ENCODE data around the gene ATP2A3. TPM values are rescaled to one million over a fixed set of nuclear protein-coding genes. Genes with fewer than 3 reads are reported as not detected.

The ATP2A3 gene
- total RNA-seq, 1 experiment from 2014 or later, result 0.04 TPM

DNA sequence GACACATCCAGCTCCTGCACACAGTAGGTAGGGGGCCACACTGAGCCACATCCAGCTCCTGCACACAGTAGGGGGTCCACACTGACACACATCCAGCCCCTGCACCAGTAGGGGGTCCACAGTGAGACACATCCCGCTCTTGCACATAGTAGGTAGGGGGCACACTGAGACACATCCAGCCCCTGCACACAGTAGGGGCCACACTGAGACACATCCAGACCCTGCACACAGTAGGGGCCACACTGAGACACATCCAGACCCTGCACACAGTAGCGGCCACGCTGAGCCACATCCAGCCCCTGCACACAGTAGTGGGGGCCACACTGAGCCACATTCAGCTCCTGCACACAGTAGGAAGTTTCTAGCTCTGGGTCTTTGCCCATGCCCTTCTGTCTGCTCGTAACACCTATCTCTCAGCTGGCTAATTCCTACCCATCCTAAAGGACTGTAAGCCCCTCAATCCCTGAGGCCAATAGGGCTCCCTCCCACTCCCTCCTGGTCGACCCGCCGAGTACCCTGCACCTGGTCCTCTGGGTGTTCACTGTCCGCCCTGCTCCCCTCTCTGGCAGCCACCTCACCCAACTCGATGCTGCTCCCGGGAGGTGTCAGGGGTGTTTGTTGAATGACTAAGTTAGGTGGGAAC is 9.4 kb upstream of the ATP2A3 start:
- DNase-seq (ENCODE audit: low spot score), result no peak

- no peak for DNase-seq (ENCODE audit: low spot score)
These were observed 8.7 kb upstream of the ATP2A3 start for GRCh38 chr17:3972931-3973330.

DNA sequence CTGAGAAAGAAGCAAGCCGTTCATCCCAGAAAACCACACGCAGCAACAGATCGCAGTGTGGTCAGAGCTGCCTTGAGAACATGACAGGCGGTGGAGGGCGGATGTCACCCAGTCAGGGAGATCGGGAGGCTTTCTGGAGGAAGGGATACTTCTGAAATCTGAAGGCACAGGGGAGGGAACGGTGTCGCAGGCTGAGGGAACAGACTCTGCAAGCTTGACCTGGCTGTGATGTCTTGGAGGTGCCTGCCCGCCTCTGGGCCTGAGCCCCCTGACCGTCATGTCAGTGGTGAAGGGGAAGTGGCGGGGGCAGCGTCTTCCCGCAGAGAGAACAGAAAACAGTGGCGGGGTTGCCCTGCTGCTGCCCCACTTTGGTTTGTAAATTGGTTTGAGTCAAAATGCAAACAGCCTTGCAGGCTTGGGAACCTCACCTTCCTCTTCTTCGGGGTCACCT is 8.1 kb upstream of the ATP2A3 start:
- no peak for DNase-seq (ENCODE audit: low spot score)

DNA sequence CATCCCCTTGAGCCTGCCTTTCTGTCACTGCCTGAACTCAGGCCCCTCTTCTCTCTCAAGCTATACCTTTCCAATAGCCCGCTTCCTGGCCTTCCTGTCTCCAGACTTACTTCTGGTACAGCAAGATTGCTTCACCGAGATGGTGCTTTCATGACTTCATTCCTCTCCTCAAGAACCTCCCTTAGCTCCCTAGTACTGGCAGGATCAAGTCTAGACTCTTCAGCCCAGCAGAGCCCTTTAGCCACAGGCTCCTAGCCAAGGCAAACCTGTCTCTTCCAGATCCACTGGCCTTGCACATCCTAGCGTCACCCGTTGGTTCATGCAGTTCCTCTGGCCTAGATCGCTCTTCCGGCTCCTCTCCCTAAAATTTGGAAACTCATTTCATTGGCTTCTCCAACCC is 6.4 kb upstream of the ATP2A3 start:
- DNase-seq (ENCODE audit: low spot score), result no peak

DNA sequence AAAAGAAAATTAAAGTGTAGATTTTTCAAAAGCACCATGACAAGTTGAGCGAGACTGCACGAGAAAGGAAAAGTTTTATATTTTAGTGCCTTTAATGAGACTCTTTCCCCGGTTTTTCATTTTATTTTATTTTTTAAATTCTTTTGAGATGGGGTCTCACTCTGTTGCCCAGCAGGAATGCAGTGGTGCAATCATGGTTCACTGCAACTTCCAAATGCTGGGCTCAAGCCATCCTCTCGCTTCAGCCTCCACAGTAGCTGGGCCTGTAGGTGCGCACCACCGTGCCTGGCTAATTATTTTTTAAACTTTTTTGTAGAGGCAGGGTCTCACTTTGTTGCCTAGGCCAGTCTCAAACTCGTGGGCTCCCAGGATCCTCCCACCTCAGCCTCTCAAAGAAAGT is 5.7 kb upstream of the ATP2A3 start:
- no peak for DNase-seq (ENCODE audit: low spot score)

- DNase-seq (ENCODE audit: low spot score), result no peak
These were observed 4.8 kb upstream of the ATP2A3 start for GRCh38 chr17:3968886-3969524.

DNA sequence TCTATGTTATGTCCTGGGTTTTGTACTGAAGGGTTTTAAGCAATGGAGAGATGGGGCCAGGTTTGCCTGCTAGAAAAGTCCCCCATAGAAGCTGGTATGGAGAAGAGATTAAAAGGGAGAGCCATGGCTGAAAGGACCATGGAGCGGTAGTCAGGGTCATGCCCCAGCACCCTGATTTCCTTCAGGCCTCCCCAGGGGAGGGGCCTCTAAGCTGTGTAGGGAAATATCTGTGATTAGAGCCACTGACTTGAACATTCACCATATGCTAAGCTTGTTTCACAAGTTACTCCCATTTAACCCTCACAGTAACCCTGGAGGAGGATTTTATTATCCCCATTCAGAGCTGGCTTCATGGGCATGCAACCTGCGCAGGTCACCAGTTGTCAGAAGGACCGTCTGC is 3.8 kb upstream of the ATP2A3 start:
- no peak for DNase-seq (ENCODE audit: low spot score)

- no peak for DNase-seq (ENCODE audit: low spot score)
These were observed 2.6 kb upstream of the ATP2A3 start for GRCh38 chr17:3966720-3967363.

DNA sequence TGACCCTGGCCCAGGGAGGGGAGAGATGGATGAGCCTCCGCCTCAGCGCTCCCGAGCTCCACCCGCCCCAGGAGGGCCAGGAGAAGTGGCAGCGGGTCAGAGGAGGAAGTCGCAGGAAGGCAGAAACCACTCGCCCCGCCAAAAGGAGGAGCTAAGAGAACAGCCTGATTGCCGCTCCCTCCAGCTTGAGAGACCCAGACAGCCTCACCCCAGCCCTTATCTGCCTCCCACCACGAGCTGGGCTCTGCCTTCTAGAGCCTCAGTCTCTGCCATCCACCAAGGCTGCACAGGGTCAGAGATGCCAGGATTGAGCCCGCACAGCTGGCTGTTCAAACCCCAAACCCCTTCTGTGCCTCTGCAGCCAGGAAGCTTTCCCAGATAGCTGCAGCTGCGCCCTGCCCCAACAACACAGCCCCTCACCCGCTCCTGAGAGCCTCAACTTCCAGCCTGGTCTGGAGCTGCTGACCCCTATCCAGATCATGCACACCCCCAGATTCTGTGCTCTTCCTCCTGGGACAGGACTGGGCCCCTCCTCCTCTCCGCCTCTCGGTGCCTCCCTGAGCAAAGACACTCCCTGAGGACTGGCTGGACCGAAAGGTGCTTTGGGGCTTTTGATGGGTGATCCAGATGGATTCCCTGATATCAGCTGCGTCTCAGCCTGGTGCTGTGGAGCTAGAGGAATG is 1.0 kb upstream of the ATP2A3 start:
- no peak for DNase-seq (ENCODE audit: low spot score)

DNA sequence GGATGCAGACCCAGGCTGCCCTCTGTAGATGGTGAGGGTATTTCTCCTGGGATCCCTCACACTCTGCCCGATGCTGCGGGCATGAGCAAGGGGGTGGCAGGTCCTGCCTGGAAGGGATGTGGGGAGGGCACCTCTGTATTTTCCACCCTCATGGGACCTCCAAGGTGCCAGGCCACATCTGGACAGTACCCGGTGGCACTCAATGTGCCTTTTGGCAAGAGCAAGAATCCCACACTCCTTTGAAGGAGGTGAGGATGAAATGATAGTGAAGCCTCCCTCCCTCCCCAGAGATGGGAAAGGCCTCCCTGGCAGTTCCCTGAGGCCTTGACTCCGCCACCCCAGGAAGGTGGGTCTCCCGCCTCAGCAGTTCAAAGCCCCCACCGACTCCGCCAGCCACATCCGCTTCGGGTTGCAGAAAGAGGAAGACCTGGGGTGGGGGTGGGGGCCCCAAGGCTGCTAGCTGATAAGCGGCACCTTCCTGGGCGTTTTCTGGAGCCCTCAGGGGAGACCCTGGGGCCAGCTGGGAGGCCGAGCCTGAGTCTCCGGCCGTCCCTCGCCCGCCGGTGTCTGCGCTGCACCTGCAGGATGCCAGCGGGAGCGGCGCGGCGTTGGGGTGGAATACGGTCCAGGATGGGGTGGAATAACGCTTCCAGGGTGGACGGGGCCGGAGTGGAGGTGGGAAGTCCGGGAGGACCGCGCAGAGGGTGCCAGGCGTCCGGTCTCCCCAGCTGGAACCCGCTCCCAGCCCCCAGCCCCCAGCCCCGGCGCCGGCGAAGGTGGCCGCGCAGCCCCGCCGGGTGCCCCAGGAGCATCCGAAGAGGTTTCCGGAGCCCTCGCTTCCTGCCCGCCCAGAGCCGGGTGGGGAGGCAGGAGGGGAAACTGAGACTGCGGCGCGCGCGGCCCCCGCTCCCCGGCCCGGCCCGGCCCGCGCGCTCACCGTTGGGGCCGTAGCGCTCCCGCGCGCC is 718 bp downstream of the ATP2A3 start:
- no peak for DNase-seq (ENCODE audit: low spot score)

DNA sequence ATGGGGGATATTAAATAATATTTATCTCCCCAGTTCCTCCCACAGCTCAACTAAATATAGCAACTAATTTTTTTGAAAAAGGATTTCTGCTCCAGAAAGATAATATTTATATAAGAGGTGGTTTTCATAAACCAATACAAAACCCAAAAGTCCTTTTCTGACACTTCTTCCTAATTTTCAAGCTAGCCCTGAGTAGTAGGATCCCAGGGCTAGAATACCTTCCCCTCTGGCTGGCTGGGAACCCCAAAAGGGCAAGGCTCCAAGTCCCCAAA is 1.3 kb downstream of the ATP2A3 start:
- DNase-seq (ENCODE audit: low spot score), result no peak

- no peak for DNase-seq (ENCODE audit: low spot score)
These were observed 1.8 kb downstream of the ATP2A3 start for GRCh38 chr17:3962217-3962964.

DNA sequence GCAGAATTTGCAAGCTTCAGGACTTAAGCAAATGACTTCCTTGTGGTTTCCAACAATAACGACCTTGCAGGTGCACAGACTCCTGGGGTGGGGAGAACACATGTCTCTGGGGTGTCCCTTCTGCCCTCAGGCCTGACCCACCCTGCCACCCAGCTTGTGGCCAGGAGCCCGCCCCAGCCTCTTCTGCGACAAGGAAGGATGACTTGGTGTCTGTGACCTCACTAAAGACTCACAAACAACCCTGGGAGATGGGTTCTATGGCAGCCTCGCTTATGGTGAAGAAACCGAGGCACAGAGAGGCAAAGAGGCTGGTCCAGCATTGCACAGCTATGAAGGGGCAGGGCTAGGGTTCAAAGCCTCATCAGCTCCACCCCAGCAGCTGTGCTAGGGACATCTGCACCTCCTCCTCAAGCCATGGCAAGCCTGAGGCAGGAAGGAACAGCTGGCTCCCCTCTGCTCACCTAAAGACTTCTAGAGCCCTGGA is 2.6 kb downstream of the ATP2A3 start:
- DNase-seq (ENCODE audit: low spot score), result no peak

DNA sequence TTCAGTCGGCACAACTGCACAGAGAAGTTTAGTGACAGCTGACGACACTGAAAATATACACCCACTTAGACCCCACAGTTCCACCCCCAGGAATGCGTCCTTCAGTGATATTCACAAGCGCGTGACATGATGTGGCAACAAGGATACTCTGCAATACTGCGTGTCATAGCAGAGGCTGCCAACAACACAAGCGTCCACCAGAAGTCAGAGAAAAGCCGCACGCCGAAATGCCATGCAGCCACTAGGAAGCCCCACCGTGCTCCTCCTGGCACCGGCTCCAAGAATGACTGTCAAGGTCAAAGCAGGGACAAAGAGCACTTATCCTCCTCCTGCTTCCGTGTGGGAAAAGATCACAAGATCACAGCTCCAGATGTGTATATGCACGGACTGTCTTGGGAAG is 3.5 kb downstream of the ATP2A3 start:
- no peak for DNase-seq (ENCODE audit: low spot score)

GRCh38 chr17:3959921-3960601 is 4.2 kb downstream of the ATP2A3 start:
- DNase-seq (ENCODE audit: low spot score), result no peak

DNA sequence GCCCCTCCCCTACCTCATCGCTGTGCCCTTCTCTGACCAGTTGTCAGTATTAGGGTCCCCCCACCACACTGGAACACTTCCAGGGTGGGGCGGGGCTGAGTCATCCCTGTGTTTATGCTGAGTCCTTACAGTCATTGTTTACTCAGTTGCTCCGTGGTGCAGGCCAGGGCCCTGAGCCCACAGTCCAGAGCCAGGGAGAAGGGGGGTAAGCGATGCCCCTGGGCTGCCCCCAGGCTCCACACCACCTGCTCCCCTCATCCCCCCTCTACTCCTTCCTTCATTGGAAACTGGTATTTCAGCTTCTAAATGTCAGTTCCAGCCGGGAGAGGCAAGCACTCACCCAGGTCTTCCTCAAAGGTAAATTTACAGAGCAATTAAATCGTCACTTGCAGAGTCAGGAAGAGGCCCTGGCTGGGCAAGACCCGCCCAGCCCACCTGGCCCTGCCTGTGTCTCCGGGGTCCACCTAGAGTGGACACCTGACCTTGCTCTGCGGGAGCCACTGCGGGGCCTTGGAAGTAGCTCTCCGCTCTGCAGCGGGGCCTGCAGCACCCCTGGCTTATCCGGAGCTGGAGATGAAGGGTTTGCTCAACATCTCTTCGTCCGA is 4.8 kb downstream of the ATP2A3 start:
- peak; percentile 40 for DNase-seq (ENCODE audit: low spot score)

- no peak for DNase-seq (ENCODE audit: low spot score)
These were observed 6.3 kb downstream of the ATP2A3 start for GRCh38 chr17:3957735-3958599.

DNA sequence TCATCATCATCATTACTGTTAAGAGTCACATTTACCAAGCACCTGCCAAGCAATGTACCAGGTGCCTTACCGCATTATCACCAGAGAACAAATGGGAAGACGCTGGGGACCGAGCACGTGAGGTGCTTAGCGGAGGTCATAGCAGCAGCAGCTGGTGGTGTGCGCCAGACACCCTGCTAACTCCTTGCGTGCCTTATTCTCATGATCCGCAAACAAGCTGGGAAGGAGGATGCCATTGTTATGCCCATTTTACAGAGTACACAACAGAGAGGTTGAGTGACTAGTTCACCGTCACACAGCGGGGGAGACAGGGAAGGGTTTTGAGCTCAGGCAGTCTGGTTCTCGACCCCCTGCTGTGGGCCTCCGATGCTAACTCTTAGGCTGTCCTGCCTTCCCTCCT is 7.3 kb downstream of the ATP2A3 start:
- no peak for DNase-seq (ENCODE audit: low spot score)

Measured in H4 (cell line).